NCI-H510A treated with DMSO at 0.1 percent for 48 hours (cell line): ENCODE data around the gene TMEM269.

Experiments used
- DNase-seq: peaks from one replicate; lab custom pipeline; 2025; lab: John Stamatoyannopoulos, UW

The TMEM269 gene

DNA sequence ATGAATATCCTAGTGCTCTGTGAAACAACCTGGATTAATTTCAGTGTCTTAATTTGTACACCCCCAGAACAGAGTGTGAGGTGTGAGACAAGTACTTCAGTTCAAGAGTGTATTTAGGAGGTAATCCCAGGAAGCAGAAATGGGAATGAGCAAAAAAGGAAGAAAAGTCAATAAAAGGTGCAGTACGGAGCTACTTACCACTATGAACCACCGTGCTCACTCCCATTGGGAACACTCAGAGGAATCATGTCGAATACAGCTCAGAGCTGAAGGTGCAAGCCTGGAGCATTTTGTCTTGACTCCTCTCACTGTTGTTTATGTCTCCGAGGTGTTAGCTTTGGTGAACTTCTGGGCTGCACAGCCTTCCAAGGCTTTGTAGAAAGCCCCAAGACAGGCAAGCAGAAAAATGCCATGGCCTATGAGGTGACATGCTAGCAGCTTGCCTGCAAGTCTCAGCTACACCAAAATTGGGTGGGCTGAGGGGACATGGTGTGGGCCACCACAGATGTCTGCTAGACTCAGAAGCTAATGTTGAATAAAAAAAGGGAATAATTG, 39.8 kb downstream of the TMEM269 start:
- no peak for DNase-seq

DNA sequence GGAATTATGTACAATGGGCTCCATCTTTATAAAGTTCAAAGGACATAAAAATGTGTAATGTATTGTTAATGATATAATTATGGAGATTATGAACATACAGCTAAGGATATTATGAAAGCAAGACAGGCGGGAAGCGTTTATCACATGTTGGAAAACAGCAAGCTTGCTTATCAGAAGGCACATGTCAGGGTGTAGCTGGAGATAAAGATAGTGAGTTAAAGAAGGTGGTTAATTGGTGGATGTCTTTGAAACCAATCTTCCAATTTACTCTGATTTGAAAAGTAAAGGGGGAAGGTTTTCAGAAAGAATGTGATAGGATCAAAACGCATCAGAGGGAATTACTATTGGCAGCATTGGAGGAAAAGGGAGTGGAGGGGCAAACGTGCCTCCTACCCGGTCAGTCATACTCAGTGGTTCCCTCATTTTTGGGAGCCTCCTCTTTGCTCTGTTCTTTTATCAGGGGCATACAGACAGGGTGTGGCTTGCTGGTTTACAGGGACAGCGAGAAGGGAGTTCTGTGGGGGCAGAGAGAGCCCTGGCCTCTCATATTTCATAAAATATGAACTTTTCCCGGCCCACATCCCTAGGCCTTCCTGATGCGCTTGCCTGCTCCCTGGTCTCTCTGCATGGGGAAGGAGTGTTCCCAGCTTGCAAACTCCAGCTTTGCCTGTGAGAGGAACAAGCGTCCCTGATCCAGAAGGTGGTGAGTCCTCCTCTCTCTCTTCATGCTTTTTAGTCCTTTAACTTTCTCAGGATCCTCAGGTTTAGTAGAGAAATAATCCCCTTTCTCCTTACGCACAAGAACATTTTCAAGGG, 40.5 kb downstream of the TMEM269 start:
- no peak for DNase-seq

DNA sequence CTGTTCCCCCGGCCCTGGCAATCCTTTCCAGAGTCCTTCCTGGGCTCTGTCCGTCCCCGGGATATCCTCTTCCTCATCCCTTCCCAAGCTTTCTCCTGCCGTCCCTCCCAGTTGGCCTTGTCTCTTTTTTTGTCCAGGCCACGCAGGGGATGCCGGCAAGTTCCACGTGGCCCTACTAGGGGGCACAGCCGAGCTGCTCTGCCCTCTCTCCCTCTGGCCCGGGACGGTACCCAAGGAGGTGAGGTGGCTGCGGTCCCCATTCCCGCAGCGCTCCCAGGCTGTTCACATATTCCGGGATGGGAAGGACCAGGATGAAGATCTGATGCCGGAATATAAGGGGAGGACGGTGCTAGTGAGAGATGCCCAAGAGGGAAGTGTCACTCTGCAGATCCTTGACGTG, 45.8 kb downstream of the TMEM269 start:
- DNase-seq, result no peak

DNA sequence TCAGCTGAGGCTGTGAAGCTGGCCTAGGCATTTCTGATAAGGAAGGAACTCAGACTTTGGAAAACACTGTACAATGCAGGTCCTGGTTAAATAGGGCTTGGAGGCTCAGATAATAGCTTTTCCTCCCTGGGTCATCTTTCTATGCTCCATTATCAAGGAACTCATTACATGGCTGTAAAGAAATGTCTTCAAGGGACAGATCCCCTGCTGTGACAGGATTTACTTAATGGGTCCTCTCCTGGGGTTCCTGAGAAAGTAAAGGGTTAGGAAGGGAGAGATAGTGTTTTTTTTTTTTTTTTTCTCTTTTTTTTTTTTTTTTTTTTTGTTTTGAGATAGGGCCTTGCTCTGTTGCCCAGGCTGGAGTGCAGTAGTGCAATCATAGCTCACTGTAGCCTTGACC, 46.5 kb downstream of the TMEM269 start:
- DNase-seq, result no peak

DNA sequence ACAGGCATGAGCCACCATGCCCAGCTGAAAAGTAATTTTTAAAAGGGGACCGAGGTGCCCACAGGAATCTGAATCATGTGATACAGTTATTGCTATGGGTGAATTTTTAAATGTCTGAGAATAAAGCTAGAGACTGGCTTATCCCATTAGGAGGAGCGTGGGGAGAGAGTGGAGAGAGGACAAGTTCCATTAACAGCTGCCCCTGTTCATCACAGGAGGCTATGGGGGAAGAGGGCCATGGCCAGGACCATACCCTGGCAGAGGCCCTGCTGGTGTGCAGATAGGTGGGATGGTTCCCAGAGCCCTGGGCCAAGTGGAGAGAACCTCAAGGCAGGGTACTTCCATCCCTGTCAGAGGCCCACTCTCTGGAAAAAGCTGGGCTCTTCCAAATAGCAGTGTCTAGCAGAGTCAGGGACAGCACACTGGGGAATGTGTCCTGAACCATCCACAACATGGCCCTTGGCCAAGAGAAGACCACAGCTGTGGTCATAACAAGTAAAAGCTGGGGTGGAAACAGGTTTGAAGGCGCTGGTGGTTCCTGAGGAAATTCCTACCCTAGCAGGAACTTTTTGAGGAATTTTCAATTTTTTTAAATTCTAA, 48.0 kb downstream of the TMEM269 start:
- DNase-seq, result no peak

DNA sequence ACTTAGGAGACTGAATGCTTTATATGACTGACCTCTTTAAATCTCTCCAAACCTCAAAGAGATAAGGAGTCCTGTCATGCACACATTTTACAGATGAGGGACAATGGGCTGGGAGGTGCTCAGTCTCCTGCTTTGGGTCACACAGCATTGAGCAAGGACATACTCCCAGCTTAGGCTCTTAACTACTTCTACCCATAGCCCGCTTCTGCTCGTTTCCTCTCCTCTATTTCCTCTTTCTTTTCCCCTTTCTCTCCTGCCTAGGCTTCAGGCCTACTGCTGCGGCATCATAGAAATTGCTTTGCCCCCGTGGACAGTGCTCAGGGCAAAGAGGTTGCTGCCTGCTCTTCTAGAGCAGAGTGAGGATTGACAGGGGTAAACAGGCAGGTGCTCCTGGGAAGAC, 49.2 kb downstream of the TMEM269 start:
- DNase-seq, result no peak

DNA sequence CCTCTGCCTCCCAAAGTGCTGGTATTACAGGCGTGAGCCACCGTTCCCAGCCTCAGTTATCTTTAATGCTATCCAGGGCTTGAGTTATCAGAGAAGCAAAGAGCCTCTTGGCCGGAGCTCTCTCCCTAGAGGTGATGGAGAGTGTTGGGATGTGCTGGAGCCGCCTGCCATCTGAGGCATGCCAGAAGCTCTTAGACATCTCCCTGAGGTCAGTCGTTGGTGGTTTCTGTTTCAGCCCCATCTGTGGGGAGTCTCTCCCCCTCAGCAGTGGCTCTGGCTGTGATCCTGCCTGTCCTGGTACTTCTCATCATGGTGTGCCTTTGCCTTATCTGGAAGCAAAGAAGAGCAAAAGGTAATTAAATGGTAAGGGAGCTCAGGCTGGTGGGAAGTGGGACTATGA, 50.0 kb downstream of the TMEM269 start:
- no peak for DNase-seq

DNA sequence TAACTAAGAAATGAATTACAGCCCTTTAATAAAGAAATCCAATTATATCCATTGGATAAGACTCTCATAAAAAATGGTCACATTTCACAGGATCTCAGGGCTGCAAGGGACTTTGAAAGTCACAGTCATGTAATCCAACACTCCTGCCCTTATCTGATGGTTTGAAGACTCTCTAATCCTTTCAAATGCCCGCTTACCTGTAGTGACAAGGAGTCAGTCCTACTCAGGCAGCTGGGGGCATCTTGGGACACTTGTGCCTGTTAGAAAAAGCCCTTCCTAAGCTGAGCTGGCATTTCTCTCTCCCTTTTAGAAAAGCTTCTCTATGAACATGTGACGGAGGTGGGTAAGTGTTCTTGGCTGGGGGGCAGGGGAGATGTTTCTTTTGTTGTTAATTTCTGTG, 50.6 kb downstream of the TMEM269 start:
- DNase-seq, result no peak

DNA sequence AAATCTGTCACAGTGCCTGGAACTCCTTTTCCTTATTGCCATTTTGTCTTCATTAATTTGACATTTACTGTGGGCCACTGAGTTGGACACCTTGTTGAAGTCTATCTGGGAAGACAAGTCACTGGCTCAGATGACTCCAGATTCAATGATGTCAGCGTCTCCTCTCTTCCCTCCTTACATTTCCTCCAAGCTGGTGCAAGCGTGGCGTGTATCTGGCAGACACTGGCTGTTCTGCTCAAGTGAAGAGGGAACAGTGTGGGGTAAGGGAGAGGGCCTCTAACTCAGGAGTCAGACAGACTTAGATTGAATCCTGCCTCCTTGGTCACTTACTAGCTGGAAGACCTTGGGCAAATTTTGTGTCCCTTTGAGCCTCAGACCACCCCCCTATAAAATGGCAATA, 52.9 kb downstream of the TMEM269 start:
- DNase-seq, result no peak

DNA sequence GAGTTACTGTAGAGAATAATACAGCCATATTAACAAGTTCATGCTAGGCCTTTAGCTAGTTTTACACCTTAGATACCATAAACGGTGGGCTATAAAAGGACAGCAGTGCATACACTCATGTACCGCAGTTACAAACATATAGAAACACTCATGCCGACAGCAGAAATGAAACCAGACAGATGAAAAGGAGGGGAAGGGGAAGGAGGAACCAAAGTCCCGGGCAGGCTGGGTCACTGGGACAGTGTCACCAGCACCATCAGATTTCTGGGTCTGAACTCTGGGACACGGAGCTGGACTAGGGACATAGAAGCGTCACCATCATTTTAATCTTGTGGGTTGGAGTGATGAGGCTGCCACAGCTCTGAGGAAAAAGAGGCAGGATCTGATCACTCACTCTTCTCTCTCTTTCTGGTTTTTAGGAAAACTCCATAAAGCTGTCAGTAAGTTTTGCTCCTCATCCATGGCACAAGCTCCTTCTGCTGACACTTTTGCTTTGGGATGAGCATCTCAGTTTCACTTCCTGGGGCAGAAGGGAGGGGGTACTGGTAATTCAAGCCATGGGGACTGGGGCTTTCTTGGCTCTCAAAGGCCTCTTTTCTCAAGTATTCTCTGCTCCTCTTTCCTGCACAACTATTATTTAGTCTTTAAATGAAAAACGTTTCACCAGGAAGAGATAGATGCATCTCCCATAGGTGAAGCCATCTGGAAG, 53.8 kb downstream of the TMEM269 start:
- no peak for DNase-seq

DNA sequence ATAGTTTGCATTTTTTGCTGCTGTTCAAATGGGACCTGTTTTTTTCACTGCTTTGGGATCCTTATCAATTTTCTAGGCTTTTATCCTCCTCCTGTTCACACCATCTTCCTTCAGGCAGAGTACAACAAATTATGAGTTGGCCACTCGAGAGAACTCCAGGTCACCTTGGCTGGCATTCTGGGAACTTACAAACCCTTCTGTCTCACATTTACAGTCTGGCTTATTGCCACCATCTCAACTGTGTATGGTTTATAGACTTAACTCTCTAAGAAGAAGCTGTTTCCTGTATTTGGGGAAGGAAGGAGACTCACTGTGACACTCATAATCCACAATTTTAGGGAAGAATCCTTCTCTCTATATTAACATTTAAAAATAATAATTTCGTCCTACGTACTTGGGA, 56.2 kb downstream of the TMEM269 start:
- DNase-seq, result no peak

DNA sequence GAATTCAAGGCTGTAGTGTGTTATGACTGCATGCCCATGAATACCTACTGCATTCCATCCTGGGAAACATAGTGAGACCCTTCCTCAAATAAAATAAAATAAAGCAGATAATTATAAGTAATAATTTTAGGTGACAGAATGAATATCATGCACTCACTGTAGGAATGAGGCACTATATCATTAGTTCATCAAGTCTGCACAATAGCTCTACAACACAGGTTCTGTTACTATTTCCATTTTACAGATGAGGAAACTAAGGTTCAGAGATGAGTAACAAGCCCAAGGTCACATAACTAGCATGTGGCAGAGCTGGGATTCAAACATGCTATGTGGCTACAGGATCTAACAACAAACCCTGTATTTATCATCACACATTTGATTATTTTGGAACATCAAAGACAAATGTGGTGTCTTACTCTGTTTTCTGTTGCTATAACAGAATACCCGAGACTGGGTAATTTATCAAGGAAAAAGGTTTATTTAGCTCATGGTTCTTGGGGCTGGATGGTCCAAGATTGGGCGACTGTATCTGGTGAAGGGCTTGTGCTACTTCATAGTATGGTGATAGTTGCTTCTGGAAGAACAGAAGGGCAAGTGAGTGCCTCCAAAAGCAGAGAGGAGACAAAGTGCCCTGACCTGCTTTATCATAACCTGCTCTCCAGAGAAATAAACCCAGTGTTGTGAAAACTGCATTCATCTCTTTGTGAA, 56.8 kb downstream of the TMEM269 start:
- DNase-seq, result no peak

DNA sequence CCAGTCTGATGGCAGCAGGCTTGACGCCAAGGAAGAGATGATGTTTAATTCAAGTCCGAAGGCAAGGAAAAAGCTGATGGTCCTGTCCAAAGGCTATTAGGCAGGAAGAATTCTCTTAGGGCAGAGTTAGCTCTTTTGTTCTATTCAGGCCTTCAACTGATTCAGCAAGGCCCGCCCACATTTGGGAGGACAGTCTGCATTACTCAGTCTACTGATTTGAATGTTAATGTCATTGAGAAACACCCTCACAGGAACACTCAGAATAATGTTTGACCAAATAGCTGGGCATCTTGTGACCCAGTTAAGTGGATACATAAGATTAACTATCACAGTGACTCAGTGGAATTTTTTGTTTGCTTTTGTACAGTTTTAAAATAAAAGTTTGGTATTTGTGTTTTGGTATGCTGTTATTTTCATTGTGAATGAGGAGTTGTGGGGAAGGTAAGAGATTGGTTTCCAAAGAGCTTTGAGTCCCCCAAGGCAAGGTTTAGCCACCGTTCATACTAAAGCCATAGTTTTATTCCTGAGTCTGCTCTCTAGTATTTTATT, 59.9 kb downstream of the TMEM269 start:
- no peak for DNase-seq

DNA sequence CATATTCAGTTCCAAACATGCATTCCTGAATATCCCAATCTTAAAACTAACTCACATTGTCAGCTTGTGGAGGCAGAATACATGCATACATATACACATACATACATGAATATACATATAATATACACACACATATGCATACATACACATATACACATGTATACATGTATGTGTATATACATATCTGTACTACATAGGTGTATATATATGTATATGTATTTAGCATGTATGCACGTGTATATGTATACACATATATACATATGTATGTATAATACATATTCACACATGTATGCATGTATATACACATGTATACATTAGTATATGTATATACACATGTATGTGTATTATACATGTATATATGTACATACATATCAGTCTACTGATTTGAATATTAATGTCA, 60.4 kb downstream of the TMEM269 start:
- no peak for DNase-seq

DNA sequence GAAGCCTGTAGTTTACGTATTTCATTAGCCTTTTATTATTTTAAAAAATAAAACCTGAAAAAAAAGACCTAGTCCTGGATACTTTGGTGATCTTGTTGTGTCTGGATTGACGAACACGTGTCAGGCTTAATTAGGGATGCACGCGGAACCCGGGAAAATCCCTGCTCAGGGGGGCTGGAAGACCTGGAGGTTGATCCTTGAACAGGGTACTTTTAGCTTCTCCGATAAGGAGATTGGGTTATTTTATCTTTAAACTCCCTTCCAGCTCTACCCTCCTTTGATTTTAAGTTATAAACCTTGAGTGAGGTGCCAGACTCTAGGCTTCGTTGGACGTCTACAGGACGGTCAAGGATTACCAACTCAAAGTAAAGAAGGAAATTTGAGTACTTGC, 61.1 kb downstream of the TMEM269 start:
- peak; percentile 18 for DNase-seq

DNA sequence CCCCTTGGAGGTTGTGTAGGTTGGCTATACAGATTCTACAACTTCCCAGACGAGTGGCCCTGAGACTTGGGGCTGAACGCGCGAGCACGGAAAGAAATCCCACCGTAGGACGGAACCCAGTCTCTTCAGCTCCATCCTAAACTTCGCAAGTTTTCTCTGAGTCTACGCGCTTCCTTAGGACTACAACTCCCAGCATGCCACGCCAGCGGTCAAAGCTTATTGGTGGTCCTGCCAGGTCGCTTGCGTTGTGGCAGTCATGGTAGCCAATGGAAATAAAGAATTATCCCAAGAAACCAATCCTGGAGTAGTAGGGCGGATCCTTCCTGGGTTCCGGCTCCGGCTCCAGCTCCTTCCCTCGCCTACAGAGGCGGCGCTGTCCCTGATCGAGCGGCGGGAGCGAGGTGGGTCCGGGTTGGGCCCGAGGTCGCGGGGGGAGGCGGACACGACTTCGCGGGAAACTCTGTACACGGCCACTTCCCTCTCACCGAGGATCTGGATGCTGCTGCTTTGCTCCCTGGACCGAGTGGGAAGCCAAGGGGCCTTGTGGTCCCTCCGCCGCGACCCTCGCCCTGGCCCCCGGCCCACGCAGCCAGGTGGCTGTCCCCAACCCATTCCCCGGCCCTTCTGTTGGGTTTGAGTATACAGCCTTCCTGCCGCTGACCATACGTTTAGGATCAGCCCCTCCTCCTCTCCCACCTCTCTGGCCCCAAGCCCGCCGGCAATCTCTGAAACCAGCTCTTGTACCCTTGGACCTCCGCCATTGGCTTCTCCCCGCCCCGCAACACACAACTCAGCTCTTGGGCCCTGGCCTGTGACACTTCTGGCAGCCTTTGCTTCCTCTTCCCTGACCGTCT, 61.7 kb downstream of the TMEM269 start, which contains the start of gene ZNF691:
Gene ZNF691 (plus strand): TSS at position 357 of the 854 bp plus-strand sequence. CDS start 3,046 bp downstream, outside the sequence.
- peak; percentile 97 for DNase-seq

DNA sequence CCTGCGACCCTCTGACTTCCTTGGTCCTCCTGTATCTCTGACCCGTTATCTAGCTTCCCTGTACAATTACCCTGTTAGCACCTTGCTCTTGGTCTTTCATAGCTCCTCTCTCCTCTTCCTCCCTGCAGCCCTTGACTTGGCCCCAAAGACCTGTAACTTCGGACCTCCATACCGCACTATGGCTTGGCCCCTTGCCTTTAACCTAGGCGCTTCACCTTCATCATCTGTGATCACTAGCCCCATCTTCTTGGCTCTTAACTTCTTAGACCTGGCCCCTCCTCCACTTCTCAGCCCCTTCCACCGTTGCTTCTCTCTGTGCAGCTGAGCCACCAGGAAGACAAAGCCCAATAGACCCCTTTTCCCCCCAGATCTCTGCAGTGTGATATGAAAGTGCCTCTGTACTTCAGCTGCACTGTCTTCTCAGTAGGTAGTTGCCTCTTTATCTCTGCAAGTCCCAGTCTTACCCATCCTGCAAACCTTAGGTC, 62.4 kb downstream of the TMEM269 start:
- DNase-seq, result no peak

DNA sequence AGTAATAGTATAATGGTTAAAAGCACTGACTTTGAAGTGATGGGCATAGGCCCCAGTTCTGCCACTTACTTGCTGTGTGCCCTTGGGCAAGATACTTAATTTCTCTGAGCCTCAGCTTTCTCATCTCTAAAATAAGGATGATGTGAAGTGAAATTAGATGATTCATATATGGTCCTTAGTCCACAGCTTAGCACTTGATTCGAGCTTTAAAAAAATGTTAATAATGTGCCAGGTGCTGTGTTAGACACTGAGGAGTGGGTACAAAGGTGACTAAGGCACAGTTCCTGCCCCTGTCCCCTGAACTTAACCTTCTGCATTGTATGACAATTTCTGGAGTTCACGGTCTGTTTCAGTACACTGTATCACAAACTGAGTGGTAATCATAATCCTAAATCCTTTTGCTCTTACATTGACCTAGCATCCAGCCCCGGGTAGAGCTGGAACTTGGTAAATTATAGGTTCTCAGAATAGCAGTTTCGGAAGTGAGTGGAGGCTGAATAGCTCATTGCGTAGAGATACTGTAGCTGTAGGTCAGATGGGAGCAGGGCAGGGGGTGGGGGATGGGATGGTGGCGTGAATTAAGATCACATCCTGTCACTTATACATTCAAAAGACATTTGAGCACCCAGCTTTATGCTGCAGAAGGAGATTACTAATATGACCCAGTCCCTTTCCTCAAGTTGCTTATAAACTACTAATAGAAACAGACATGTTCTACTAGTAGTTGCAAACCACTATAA, 63.1 kb downstream of the TMEM269 start:
- DNase-seq, result no peak

DNA sequence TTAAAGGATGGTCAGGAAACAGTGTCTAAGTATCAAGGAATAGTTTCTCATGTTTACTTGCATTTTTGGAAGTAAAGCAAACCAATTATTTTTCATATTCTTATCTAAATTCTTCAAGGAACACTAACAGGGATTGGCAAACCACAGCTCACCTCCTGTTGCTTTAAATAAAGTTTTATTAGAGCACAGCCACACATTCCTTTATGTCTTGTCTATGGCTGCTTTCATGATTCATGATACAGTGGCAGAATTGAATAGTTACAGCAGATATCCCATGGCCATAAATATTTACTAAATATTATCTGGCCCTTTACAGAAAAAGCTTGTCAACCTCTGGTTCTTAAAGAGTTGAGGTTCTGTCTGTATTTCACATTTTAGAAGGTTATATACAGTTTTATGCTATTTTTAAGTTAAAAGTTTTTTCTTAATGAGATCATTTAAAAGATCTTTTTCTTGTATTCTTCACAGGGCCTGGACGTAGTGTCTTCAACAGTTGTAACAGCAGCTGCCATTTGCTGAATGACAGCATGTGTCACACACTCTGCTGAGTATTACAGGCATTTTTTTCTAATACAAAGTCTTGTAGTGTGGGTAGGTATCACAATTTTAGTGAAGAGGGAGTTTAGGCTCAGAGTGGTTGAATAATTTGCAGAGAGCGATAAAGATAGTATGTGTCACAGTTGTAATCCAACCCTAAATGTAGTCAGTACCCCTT, 64.2 kb downstream of the TMEM269 start:
- DNase-seq, result no peak
